Measurements from ENCODE around the gene GP1BB. TPM values are rescaled to one million over a fixed set of nuclear protein-coding genes. Genes with fewer than 3 reads are reported as not detected.
A peak's percentile ranks its signal among the peaks of the same experiment; 100 is the strongest.

Gene GP1BB
- total and polyA plus RNA-seq, 2 donors (not counting 3 experiments of a cell fraction or from before 2014, with no cell fraction given), result 1.7 to 6.2 TPM

DNA sequence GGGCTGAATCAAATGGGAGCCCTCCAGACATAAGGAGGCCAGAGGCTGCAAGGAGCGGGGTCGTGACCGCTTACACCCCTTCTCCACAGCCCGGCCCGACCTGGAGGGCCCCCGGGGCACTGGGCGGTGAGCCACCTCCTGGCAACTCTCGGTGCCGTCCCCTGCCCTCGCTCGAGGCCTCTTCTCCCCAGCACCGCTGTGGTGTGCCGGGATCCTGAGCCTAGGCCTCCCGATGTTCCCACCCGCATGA, 432 bp upstream of the GP1BB start:
- Histone ChIP-seq H3K27me3 (ENCODE audit: control insufficient read depth in 2 of 2, insufficient read depth in 2 of 2, low read length in 2 of 2) (peaks cover 0 to 2% of the 10 kb centered on the region in 2 experiments), H4K20me1 (replicated peaks; ENCODE audit: control insufficient read depth, extremely low read depth, insufficient read depth, low read length) (no peaks in the 10 kb centered on the region), H3K27ac (ENCODE audit: insufficient read depth, low read depth, low read length) (no peak overlapping the region), H3K9me1 (replicated peaks; ENCODE audit: control insufficient read depth, extremely low read depth, insufficient read depth, low read length) (no peaks in the 10 kb centered on the region), H3K9ac (replicated peaks; ENCODE audit: extremely low read depth, insufficient read depth, low read length) (no peak overlapping the region), H3K4me1 (ENCODE audit: control insufficient read depth, extremely low read depth, insufficient read depth, low read length) (peaks cover 6% of the 10 kb centered on the region), H3K9me3 (replicated peaks; ENCODE audit: control insufficient read depth, insufficient read depth, low read length) (no peaks in the 10 kb centered on the region), H3K4me2 (ENCODE audit: insufficient read depth, low read length) (no peak overlapping the region), H3K36me3 (ENCODE audit: control insufficient read depth in 2 of 2, extremely low read depth in 1 of 2, insufficient read depth in 2 of 2, low read length in 2 of 2) (peaks cover 0 to 14% of the 10 kb centered on the region in 2 experiments), H2AFZ (ENCODE audit: low read depth, low read length) (peak overlapping the region; percentile 0), H3K79me2 (ENCODE audit: control insufficient read depth, insufficient read depth, low read length) (no peaks in the 10 kb centered on the region), H3K4me3 (replicated peaks in 1 of 3; ENCODE audit: insufficient read depth in 1 of 3, low read depth in 1 of 3, low read length in 3 of 3) (no peak overlapping the region)
- ChIA-PET POLR2A (no interaction called here), CTCF (interaction anchor here (1.0 to 1.7 kb wide), 3 partner anchors 8 to 189 kb away, joined by 3 to 54 read pairs (median 3); partner anchors contain the start of gene SEPTIN5)
- no TSS peak for BruUV-seq (replicated peaks)
- DNase-seq (ENCODE audit: low read depth, low spot score) (no peak), FAIRE-seq (no peak)
- TF ChIP-seq MYC (IDR thresholded peaks at IDR 0.05; ENCODE audit: low read depth, low read length) (no peak), GATA2 (IDR thresholded peaks at IDR 0.05; ENCODE audit: insufficient read depth, insufficient read length, low read depth, low read length) (no peak), POLR2A (IDR thresholded peaks at IDR 0.05; ENCODE audit: low read depth, low read length) (no peak), JUN (IDR thresholded peaks at IDR 0.05; ENCODE audit: borderline replicate concordance, insufficient read depth, insufficient read length, low read depth) (no peak), FOS (IDR thresholded peaks at IDR 0.05; ENCODE audit: borderline replicate concordance, insufficient read depth, low read length) (no peak), POLR2AphosphoS5 (IDR thresholded peaks at IDR 0.05; ENCODE audit: insufficient read depth, low read depth, low read length) (no peak), EZH2 (IDR thresholded peaks at IDR 0.05; ENCODE audit: borderline replicate concordance, low read depth, low read length, severe bottlenecking) (no peak)
- TF ChIP-seq, protein P1, sequence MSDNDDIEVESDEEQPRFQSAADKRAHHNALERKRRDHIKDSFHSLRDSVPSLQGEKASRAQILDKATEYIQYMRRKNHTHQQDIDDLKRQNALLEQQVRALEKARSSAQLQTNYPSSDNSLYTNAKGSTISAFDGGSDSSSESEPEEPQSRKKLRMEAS (IDR thresholded peaks at IDR 0.05; ENCODE audit: insufficient read depth, insufficient read length), result no peak
- TF ChIP-seq, protein P2, sequence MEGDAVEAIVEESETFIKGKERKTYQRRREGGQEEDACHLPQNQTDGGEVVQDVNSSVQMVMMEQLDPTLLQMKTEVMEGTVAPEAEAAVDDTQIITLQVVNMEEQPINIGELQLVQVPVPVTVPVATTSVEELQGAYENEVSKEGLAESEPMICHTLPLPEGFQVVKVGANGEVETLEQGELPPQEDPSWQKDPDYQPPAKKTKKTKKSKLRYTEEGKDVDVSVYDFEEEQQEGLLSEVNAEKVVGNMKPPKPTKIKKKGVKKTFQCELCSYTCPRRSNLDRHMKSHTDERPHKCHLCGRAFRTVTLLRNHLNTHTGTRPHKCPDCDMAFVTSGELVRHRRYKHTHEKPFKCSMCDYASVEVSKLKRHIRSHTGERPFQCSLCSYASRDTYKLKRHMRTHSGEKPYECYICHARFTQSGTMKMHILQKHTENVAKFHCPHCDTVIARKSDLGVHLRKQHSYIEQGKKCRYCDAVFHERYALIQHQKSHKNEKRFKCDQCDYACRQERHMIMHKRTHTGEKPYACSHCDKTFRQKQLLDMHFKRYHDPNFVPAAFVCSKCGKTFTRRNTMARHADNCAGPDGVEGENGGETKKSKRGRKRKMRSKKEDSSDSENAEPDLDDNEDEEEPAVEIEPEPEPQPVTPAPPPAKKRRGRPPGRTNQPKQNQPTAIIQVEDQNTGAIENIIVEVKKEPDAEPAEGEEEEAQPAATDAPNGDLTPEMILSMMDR (IDR thresholded peaks at IDR 0.05; ENCODE audit: extremely low read depth in 1 of 2, insufficient read depth in 1 of 2, low read depth in 1 of 2, low read length in 2 of 2), result no peak
- intact Hi-C loops (cut with micrococcal nuclease) (no loop called here), dilution Hi-C loops (cut with MboI; ENCODE audit: extremely low pct_ligation_motif_present, low sequenced_read_pairs) (no loop called here)

Data from endothelial cell of umbilical vein (primary cell).